Cardiac fibroblast (primary cell): Measurements from ENCODE around the gene DBF4B.
"Not testable (repeated sequence)": the region's sequence is repeated elsewhere in the genome, so short reads cannot be mapped to it uniquely, and the experiment has no call there.

Experiments used
- DNase-seq, 2 donors: peaks; one replicate each; pipeline versions ENCODE4 v3.0.0 to v3.0.0-alpha.2; 2010; ENCODE audit warnings: low read depth in 2 of 2
- H3K4me3 ChIP-seq, 2 donors: replicated peaks in 1 of 2; 1 replicate in 1 of 2; 2 replicates in 1 of 2; pipeline ENCODE4 v1.5.1; 2011; ENCODE audit warnings: low read depth in 2 of 2, low read length in 2 of 2, mild to moderate bottlenecking in 2 of 2, moderate library complexity in 1 of 2
- TF ChIP-seq, protein P1 (sequence below): IDR thresholded peaks from one replicate; pipeline ENCODE4 v1.5.1; 2011; ENCODE audit warnings: low read depth, mild to moderate bottlenecking, low read length, inconsistent platforms

DBF4B gene

DNA sequence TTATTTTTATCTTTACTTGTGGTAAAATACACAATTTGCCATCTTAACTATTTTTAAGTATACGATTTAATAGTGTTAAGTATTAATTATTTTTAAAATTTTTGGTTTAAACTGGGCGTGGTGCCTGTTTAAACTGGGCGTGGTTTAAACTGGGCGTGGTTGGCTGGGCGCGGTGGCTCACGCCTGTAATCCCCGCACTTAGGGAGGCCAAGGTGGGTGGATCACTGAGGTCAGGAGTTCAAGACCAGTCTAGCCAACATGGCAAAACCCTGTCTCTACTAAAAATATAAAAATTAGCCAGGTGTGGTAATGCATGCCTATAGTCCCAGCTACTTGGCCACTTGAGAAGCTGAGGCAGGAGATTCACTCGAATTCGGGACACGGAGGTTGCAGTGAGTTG lies 14.9 kb upstream of the DBF4B start:
- H3K4me3 ChIP-seq: no peak overlapping the region
- TF ChIP-seq, protein P1, sequence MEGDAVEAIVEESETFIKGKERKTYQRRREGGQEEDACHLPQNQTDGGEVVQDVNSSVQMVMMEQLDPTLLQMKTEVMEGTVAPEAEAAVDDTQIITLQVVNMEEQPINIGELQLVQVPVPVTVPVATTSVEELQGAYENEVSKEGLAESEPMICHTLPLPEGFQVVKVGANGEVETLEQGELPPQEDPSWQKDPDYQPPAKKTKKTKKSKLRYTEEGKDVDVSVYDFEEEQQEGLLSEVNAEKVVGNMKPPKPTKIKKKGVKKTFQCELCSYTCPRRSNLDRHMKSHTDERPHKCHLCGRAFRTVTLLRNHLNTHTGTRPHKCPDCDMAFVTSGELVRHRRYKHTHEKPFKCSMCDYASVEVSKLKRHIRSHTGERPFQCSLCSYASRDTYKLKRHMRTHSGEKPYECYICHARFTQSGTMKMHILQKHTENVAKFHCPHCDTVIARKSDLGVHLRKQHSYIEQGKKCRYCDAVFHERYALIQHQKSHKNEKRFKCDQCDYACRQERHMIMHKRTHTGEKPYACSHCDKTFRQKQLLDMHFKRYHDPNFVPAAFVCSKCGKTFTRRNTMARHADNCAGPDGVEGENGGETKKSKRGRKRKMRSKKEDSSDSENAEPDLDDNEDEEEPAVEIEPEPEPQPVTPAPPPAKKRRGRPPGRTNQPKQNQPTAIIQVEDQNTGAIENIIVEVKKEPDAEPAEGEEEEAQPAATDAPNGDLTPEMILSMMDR: no peak
- DNase-seq: no peak

DNA sequence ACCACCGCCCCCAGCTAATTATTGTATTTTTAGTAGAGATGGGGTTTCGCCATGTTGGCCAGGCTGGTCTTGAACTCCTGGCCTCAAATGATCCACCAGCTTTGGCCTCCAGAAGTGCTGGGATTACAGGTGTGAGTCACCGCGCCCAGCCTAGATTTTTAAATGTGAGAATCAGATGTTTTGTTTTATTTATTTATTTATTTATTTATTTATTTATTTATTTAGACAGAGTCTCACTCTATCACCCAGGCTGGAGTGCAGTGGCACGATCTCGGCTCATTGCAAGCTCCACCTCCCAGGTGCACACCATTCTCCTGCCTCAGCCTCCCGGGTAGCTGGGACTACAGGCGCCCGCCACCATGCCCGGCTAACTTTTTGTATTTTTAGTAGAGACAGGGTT lies 8.2 kb upstream of the DBF4B start:
- not testable (repeated sequence) for H3K4me3 ChIP-seq, DNase-seq

- TF ChIP-seq, protein P1: no peak
- H3K4me3 ChIP-seq: peak overlapping the region; percentile 76 to 94
- peak; percentile 3 to 23 for DNase-seq
Measured at GRCh38 chr17:44707755-44708400, 587 bp upstream of the DBF4B start.

- DNase-seq: no peak
- H3K4me3 ChIP-seq: no peak overlapping the region
- TF ChIP-seq, protein P1: no peak
Measured at GRCh38 chr17:44719444-44719843, 11.0 kb downstream of the DBF4B start.

- TF ChIP-seq, protein P1: no peak
- no peak for DNase-seq
- no peak overlapping the region for H3K4me3 ChIP-seq
Measured at GRCh38 chr17:44722254-44722653, 13.8 kb downstream of the DBF4B start.

- not testable (repeated sequence) for H3K4me3 ChIP-seq, DNase-seq
Measured at GRCh38 chr17:44726121-44726520, 17.7 kb downstream of the DBF4B start.

- H3K4me3 ChIP-seq: no peak overlapping the region
- DNase-seq: peak in 1 of 2 donors; percentile 8
- TF ChIP-seq, protein P1: peak; percentile 33
Measured at GRCh38 chr17:44733753-44734152, 25.3 kb downstream of the DBF4B start.

- DNase-seq: no peak
- TF ChIP-seq, protein P1: no peak
- no peak overlapping the region for H3K4me3 ChIP-seq
Measured at GRCh38 chr17:44734272-44734671, 25.8 kb downstream of the DBF4B start.
